PC-9 (cell line): ENCODE data around the gene PDLIM7.

Source experiments
- CTCF ChIP-seq: fragments of 200-600 bp; sonication (generic); conservative IDR thresholded peaks from 2 replicates; pipeline ENCODE4 v1.6.1; 2017; ENCODE audit warnings: mixed run types, antibody characterized with exemption, mild to moderate bottlenecking, moderate library complexity
- EZH2 ChIP-seq: fragments of 200-600 bp; sonication (generic); IDR thresholded peaks from 2 replicates; pipeline ENCODE4 v1.8.0; 2017; ENCODE audit warnings: antibody characterized with exemption, low read depth

DNA sequence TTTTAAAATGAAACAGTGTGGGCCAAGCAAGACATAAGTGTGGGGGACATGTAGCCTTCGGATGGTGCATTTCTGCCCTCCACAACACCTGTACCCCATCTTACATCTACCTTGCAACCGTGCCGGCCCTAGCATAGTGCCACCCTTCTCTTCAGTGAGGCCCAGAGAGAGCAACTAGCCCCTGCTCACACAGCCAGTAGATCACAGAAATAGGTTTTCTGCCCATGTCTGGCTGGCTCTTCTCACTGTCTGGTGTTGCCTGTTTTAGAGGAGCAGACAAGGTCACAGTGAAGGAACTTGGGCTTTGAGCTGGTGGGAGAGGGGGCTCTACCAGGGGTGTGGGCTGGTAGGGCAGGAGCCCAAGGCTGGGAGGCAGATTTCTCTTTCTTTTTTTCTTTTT is 11.1 kb downstream of the PDLIM7 start:
- TF ChIP-seq CTCF (no peak), EZH2 (no peak)
